ENCODE results near the gene ZG16.
"Not testable (repeated sequence)": the region's sequence is repeated elsewhere in the genome, so short reads cannot be mapped to it uniquely, and the experiment has no call there.

ZG16 gene

DNA sequence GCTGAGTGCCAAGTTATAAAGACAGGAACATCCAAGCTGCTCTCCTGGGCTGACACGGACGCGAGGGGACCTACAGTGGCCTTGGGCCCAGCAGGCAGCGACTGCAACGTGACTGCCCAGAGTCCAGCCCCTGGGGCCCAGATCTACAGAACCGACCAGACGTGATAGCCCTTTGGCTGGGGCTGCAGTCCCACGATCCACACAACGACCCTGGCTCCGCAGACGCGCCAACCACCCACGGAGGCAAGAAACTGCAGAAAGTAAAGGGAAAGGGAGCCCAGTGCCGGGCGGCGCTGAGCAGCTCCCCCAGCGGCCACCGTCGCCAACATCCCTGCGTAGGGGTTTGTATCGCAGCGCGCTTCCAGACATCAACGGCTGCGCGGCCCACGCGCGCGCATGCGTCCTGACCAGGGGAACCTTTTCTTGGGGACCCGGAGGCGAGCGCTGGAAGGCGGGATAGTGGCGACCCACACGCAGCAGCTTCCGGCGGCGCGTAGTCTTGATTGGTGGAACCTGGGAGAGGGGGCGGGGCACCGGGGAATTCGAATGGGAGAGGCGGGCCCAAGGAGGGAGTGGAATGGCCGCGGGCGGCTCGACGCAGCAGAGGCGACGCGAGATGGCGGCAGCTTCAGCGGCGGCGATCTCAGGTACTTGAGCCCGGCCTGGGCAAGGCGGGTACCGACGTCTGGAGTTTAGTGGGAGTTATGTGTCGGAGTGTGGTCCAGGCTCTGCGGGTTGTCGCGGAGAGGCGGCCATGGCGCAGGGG lies 12.3 kb downstream of the ZG16 start, which contains the start of gene KIF22:
TSS of gene KIF22 (plus strand) at position 569 of the 766 bp plus-strand sequence. CDS start at position 578, 9 bp downstream.
- peak; percentile 99 for DNase-seq

DNA sequence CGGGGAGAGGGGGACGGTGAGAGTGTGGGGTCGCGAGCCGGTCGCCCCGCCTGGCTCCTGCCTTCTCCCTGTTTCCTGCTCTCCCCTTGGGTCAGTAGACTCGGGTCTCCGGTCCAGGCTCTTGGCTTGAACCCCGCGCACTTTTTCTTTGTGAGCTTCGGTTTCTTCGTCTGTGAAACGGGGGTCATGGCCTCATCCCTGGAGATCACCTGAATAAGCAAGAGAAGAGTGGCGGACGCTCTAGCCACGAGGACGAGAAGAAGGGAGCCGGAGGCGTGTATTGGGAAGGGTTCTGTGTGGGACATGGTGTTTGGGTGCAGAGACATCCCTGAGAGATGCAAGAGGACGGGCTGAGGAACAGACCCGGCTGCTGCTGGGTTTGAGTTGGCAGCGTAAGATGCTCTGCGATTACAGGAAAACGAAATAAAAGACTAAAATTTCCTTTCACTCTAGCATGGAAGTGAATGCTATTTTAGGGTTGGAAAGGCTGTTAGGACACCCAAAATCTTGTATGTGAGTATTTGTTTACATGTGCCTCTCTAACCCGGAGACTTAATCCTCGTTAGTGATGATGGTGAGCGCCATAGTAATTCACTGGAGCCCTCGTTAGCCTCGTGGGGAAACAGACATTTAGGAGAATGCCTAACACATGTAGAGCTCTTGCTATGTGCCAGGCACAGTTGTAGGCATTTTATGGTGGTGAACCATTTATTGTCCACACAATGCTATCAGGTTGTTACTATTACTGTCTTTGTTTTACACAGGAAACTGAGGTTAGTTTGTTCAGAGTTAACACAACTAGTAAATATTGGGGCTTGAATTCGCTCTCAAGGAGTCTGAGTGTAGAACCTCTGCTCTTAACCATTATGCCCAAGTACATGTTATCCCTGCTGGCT lies 13.1 kb downstream of the ZG16 start:
- DNase-seq, result no peak

DNA sequence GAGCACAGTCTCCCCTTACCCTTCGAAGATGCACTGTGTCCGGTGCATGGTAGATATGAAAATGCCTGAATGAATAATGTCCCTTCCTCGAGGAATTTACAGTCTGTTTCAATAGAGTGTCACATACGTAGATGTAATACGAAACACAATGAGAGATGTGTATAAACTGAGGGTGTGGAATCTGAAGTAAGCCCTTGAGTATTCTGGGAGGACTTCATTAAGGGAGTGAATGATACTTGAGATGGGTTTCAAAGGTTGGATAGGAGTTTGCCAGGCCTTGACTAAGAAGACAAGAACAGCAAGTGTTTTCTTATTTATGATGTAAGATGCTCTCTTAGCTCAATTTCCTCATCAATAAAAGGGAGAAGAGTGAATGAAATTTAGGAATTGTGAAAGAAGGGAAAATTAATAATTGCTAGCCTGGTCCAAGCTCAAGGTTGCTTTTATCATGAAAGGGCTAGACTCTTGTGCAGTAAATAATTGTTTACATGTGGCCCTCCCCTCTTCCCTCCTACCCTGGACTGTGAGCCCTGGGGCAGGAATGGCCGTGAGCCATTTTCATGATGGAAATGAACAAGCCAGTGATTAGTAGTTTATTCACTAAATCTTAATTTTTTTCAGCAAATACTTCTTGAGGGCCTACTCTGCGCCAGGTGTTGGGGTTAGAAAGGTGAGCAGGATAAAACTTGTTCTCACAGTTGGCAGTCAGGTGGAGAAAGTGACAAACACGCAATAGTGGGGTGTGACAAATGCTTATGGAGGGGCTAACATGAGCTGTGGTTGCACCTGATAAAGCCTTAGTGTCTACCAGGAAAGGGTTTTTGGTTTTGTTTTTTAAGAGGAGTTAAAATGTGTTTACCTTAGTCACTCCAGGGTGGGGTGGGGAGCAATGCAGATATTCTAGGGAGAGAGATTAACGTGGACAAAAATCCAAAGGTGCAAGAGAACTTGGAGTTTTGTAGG lies 14.1 kb downstream of the ZG16 start:
- no peak for DNase-seq

DNA sequence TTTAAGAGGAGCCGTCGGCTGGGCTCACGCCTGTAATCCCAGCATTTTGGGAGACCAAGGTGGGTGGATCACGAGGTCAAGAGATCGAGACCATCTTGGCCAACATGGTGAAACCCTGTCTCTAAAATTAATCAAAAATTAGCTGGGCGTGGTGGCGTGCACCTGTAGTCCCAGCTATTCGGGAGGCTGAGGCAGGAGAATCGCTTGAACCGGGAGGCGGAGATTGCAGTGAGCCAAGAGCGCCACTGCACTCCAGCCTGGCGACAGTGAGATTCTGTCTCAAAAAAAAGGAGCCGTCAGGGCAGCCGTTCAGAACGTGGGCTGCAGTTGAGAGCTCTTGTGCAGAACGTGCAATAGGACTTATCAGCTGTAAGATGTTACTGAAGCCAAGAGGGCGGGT lies 15.1 kb downstream of the ZG16 start:
- DNase-seq, result not testable (repeated sequence)

DNA sequence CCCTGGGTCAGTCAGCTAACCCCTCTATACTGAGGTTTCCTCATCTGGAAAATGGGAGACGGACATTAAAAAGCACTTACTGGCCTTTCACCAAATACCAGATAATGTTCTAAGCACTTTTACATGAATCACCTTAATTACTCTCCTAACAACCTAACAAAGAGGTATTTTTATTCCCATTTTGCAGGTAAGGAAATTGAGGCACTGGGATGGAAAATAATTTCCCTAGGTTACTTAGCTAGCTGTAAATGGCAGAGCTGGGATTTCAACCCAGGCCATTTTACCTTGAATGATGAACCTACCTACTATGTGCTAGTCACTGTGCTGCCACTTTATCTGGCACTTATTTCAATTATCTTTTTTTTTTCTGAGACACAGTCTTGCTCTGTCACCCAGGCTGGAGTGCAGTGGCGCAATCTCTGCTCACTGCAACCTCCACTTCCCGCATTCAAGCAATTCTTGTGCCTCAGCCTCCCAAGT lies 16.2 kb downstream of the ZG16 start:
- DNase-seq, result no peak

DNA sequence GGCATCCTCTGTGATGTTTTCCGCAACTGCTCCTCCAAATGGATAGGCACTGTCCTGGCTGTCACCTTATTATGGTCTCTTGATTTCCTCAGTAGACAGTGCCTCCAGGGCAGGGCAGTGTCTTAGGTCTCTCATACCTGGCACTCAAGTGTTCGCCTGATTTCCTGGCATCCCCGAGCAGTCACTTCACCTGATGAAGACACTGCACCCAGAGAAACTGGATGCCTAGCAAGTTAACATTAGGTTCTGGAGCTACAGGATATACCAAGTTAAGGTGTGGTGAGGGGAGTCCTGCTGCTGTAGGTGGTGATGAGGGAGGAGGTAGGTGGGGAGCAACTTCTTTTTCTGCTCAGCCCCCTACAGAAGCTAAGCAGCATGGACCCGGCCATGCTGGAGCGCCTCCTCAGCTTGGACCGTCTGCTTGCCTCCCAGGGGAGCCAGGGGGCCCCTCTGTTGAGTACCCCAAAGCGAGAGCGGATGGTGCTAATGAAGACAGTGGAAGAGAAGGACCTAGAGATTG lies 24.4 kb downstream of the ZG16 start:
- no peak for DNase-seq

DNA sequence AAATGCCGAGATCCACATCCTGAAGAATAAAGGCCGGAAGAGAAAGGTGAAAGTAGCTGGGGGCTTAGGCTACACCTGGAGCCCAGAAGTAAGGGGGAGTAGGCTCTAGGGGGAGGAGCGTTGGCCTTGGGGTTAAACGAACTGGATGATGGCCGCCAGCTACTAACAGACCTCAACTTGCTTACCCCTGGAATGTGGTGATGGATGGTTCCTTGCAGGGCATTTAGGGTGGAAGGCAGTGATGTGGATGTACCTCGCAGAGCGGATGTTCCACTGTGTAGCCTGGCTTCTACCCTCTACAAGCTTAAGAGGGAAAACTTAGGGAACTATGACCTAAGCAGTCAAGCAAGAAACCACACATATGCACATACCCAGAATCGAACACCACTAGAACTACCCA lies 26.0 kb downstream of the ZG16 start:
- DNase-seq, result no peak

DNA sequence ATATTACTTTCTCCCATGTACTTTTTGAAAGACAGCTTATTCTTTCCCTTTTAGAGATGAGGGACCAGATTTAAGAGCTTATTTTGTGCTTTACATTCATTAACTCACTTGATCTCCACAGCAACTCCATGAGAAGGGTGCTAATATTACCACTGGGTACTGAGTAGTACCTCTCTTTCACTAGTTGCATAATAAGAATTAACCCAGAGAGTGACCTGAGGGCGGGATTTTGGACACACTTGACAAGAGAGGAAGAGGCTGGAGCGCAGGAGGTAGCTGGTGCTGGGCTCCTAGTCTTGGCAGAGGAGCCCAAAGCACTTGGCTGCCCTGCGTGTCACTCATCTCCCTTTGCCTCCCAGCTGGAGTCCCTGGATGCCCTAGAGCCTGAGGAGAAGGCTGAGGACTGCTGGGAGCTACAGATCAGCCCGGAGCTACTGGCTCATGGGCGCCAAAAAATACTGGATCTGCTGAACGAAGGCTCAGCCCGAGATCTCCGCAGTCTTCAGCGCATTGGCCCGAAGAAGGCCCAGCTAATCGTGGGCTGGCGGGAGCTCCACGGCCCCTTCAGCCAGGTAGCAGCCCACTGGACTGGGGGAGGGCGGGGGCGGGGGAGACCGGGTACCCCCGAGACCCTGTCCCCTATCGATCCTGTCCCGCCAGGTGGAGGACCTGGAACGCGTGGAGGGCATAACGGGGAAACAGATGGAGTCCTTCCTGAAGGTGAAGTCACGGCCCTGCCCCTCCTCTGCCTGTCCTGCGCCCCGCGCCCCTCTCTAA lies 26.6 kb downstream of the ZG16 start:
- DNase-seq, result peak; percentile 54

DNA sequence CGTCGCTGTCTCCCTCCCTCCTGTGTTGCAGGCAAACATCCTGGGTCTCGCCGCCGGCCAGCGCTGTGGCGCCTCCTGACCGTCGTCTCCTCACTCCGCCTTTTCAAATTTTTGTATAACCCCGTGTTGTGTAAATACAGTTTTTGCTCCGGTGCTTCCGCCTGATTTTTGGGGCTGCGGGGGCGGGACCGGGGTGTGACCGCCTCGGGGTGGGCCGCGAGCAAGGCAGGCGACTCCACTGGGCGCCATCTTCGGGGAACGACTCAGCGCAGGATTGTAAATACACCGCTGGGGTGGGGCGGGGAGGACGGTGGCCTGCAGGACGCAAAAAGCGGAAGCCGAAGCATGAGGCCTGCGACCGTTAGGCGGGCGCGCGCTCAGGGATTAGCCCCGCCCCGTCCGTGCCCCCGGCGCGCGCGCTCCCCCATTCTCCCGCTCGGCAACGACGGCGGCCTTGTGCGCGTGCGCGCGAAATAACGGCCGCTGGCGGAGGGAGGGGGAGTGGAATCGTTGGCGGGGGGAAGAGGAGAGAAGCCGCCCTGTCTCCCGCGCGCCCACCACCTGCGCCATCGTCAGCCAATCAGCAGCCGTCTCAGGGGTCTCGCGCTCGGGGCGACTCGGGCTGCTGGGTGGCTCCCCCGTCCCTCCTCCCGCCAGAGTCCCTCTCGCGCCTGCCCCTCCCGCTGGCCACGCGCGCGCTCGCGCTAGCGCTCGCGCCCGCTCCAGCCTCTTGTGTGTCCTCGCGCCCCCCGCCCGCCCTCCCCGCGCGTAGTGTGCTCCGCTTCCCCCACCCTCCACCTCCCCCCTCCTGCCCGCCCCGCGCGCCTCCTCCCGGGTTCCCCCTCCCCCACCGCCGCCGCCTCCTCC lies 27.4 kb downstream of the ZG16 start:
- peak; percentile 100 for DNase-seq

DNA sequence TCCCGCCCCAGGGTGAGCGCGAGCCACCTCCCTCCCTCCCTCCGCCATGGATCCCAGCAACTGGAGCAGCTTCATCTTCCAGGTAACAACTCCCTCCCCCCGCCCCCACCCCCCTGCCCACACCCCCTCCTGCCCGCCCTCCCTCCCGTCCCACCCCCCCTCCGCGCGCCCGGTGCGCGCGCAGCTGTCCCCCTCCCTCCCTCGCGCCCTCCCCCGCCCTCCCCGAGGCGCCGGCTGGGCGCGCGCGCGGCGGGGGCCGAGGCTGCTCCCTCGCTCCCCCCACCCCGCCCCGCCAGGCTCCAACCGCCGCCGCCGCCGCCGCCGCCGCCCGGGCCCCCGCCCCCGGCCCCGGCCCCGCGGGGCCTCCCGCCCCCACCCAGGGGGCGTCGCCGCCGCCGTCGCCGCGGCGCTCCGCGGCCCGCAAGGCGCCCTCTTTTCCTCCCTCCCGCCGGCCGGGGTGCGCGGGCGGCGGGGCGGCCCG lies 28.1 kb downstream of the ZG16 start, which contains the start of gene MAZ:
TSS of gene MAZ (plus strand) at position 431 of the 481 bp plus-strand sequence. CDS start 173 bp downstream, outside the sequence.
- DNase-seq, result peak; percentile 85

DNA sequence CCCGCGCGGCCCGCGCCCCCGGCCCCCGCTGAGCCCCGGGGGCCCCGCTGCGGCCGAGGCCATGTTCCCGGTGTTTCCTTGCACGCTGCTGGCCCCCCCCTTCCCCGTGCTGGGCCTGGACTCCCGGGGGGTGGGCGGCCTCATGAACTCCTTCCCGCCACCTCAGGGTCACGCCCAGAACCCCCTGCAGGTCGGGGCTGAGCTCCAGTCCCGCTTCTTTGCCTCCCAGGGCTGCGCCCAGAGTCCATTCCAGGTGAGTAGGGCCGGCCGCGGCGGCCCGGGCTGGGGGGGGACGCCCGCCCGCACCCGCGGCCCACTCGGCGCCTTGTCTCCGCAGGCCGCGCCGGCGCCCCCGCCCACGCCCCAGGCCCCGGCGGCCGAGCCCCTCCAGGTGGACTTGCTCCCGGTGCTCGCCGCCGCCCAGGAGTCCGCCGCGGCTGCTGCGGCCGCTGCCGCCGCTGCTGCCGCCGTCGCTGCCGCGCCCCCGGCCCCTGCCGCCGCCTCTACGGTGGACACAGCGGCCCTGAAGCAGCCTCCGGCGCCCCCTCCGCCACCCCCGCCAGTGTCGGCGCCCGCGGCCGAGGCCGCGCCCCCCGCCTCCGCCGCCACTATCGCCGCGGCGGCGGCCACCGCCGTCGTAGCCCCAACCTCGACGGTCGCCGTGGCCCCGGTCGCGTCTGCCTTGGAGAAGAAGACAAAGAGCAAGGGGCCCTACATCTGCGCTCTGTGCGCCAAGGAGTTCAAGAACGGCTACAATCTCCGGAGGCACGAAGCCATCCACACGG lies 28.8 kb downstream of the ZG16 start:
- DNase-seq, result peak; percentile 90

DNA sequence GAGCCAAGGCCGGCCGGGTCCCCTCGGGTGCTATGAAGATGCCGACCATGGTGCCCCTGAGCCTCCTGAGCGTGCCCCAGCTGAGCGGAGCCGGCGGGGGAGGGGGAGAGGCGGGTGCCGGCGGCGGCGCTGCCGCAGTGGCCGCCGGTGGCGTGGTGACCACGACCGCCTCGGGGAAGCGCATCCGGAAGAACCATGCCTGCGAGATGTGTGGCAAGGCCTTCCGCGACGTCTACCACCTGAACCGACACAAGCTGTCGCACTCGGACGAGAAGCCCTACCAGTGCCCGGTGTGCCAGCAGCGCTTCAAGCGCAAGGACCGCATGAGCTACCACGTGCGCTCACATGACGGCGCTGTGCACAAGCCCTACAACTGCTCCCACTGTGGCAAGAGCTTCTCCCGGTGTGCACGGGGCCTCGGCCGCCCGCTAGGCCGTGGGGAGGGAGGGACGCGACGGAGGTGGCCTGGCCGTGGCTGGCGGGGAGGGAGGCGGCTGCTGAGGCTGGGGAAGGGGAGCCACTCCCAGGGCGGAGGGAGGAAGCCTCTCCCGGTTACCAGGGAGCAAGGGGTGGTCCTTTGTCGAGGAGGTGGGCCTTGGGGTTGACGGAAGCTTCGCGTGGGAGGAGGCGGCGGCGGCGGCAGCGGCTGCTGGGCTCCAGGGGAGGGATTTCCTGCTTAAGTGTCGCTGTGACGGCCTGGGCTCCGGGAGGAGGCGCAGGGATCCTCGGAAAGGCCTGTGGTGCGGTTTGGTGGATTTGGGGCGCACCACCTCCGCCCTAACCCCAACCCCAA lies 29.6 kb downstream of the ZG16 start:
- peak; percentile 86 for DNase-seq

DNA sequence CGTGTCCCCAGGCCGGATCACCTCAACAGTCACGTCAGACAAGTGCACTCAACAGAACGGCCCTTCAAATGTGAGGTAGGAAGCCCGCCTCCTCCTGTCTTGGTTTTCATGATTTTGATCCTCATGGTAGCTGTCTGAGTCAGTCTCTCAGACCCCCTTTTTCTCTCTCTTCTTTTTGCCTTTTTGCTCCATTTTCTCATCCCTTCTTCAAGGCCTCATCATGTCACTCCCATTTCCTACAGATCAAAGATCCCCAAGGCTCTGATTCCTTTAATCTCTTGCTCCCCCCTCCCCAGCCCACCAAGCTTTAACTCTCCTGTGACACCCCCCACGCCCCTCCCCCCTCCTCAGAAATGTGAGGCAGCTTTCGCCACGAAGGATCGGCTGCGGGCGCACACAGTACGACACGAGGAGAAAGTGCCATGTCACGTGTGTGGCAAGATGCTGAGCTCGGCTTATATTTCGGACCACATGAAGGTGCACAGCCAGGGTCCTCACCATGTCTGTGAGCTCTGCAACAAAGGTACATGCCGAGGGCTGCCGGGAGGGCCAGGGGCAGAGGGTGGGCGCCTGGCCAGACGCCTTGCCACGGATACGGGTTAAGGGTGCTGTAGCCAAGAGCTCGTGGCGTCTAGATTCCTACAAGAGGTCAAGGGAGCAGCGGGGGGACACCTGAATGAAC lies 30.3 kb downstream of the ZG16 start:
- DNase-seq, result no peak

DNA sequence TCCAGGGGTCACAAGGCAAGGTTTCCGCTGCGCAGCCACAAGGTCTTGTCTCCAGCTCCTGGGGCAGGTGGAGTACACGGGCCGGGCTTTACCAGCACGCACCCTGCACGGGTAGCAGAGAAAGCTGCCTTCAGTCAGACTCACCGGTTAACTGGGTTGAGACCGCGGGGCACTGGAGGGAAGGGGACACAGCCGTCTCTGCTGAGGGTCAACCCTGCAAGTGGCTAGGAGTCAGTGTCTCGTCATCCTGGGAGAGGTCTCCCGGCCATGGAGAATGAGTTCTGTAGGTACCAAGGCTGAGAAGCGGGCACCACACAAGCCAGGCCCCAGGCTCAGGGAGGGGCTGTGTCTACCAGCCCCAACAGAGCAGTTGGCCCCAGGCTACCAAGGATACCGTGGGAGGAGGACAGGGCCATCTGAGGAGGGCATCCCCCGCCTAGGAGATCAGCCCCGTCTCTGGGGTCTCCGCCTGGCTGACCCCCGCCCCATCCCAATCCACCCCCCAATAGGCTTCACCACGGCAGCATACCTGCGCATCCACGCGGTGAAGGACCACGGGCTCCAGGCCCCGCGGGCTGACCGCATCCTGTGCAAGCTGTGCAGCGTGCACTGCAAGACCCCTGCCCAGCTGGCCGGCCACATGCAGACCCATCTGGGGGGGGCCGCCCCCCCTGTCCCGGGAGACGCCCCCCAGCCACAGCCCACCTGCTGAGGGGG lies 31.1 kb downstream of the ZG16 start:
- no peak for DNase-seq

DNA sequence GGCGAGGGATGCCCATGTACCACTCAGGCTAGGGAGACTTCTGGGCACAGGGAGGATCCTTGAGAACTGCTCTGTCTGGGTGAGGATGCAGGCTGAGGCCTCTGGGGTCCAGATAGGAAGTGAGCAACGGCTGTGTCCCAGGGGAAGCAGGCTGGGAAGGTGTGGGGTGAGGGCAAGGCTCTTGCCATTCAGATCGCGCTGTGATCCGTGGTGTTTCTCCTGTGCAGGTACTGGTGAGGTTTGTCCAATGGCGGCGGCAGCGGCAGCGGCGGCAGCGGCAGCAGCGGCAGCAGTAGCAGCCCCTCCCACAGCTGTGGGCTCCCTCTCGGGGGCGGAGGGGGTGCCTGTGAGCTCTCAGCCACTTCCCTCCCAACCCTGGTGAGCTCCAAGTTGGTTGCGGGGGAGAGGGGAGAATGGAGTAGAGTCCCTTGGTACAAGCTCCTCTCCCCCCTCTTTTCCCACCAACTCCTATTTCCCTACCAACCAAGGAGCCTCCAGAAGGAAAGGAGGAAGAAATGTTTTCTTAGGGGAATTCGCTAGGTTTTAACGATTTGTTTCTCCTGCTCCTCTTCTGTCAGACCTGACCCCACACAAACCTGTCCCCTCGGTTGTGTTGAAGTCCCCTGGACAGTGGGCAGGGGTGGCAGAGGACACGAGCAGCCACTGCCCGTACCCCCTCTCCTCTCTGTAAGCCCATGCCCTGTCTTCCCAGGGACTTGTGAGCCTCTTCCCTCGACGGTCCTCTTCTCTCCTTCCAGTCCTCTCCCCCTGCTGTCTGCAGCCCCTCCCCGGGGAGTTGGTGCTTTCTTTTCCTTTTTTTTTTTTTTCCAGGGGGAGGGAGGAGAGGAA lies 32.0 kb downstream of the ZG16 start:
- no peak for DNase-seq

DNA sequence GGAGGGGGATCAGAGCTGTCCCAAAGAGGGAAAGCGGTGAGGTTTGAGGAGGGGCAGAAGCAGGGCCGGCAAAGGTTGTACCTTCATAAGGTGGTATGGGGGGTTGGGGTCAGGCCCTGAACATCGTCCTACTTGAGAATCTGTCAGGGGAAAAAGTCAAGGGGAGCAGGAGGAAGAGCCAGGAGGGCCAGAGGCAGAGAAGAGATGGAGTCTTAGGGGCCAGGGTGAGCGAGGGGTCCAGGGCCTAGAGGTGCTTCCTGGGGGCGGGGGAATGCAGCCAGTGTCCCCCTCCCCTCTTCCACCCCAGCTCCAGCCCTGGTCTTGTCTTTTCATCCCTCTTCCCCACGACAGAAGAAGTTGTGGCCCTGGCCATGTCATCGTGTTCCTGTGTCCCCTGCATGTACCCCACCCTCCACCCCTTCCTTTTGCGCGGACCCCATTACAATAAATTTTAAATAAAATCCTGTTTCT lies 32.7 kb downstream of the ZG16 start:
- no peak for DNase-seq

Data from COR-L47 (cell line).